ENCODE data around the gene HSP90AA1.
A peak's percentile ranks its signal among the peaks of the same experiment; 100 is the strongest.
"Not testable (repeated sequence)": the region's sequence is repeated elsewhere in the genome, so short reads cannot be mapped to it uniquely, and the experiment has no call there.

HSP90AA1 gene

DNA sequence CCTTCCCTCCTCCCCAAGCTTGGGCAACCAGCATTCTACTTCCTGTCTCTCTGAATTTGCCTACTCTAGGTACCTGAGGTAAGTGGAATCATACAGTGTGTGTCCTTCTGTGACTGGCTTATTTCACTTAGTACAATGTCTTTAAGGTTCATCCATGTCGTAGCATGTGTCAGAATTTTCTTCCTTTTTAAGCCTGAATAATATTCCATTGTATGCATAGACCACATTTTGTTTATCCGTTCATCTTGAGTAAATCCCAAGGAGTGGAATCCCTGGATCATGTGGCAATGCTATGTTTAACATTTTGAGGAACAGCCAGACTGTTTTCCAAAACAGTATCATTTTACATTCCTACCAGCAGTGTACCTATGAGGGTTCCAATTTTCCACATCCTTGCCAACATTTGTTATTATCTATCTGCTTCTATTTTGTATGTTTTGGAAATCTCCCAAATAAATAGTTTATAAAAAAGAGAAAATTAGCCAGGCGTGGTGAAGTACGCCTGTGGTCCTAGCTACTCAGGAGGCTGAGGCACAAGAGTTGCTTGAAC lies 12.4 kb downstream of the HSP90AA1 start:
- no peaks in the 10 kb centered on the region for H4K20me1 ChIP-seq (ENCODE audit: insufficient read depth, low read length)
- no peaks in the 10 kb centered on the region for H3K79me2 ChIP-seq (ENCODE audit: low read length)
- no peaks in the 10 kb centered on the region for H3K4me1 ChIP-seq (ENCODE audit: low read length)
- no peak overlapping the region for H2AFZ ChIP-seq (ENCODE audit: low read depth, low read length)
- H3K36me3 ChIP-seq (replicated peaks; ENCODE audit: low read depth, low read length) = peaks cover 25% of the 10 kb centered on the region
- H3K4me3 ChIP-seq (ENCODE audit: low read length) = no peak overlapping the region
- no peaks in the 10 kb centered on the region for H3K27me3 ChIP-seq (ENCODE audit: low read depth, low read length)
- H3K27ac ChIP-seq (ENCODE audit: low read length) = no peak overlapping the region
- H3K9ac ChIP-seq (ENCODE audit: low read length) = no peak overlapping the region
- no peaks in the 10 kb centered on the region for H3K9me3 ChIP-seq (ENCODE audit: insufficient read depth, low read length)
- no peak overlapping the region for H3K4me2 ChIP-seq (ENCODE audit: low read length)
- TF ChIP-seq EZH2phosphoT487 (IDR thresholded peaks at IDR 0.05; ENCODE audit: low read depth) = no peak
- TF ChIP-seq, protein P1, sequence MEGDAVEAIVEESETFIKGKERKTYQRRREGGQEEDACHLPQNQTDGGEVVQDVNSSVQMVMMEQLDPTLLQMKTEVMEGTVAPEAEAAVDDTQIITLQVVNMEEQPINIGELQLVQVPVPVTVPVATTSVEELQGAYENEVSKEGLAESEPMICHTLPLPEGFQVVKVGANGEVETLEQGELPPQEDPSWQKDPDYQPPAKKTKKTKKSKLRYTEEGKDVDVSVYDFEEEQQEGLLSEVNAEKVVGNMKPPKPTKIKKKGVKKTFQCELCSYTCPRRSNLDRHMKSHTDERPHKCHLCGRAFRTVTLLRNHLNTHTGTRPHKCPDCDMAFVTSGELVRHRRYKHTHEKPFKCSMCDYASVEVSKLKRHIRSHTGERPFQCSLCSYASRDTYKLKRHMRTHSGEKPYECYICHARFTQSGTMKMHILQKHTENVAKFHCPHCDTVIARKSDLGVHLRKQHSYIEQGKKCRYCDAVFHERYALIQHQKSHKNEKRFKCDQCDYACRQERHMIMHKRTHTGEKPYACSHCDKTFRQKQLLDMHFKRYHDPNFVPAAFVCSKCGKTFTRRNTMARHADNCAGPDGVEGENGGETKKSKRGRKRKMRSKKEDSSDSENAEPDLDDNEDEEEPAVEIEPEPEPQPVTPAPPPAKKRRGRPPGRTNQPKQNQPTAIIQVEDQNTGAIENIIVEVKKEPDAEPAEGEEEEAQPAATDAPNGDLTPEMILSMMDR (IDR thresholded peaks at IDR 0.05; ENCODE audit: low read depth, low read length) = no peak

DNA sequence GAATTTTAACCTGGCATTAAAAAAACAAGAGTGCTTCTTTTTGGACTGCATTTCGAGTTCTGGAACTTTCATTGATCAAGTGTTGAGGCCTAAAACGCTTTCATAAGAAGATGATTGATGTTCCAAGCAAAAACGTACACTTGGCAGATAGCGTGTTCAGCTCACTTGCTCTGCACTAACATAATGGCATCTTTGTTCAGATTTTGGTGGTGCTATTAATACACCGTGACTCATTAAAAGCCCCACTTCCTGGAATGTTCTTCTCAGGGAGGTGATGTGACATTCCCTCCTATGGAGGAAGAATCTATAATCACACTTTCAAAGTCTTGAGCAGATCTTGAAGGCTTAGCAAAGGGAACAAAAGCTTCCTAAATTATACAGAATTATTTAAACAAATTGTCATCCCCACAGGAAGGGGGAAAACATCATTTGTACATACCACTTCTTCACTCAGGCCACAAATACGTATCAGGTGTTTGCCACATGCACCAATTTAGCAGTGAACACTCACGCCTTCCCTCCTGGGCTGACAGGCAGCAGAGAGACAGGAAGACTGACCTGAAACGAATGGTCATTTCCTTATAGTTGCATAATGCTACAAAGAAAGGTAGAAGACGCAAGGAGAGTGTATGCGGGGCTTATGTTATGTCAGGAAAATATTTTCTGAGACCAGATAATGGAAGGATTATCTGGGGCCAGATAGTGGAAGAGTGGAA lies 15.4 kb downstream of the HSP90AA1 start:
- peaks cover under 1% of the 10 kb centered on the region; the same call in 1 of the 2 replicates for H3K4me1 ChIP-seq (ENCODE audit: low read length)
- H3K4me2 ChIP-seq (ENCODE audit: low read length) = no peak overlapping the region
- TF ChIP-seq EZH2phosphoT487 (IDR thresholded peaks at IDR 0.05; ENCODE audit: low read depth) = no peak
- TF ChIP-seq, protein P1 (IDR thresholded peaks at IDR 0.05; ENCODE audit: low read depth, low read length) = no peak
- H3K27me3 ChIP-seq (ENCODE audit: low read depth, low read length) = no peaks in the 10 kb centered on the region
- H3K79me2 ChIP-seq (ENCODE audit: low read length) = no peaks in the 10 kb centered on the region
- H3K27ac ChIP-seq (ENCODE audit: low read length) = no peak overlapping the region
- H4K20me1 ChIP-seq (ENCODE audit: insufficient read depth, low read length) = no peaks in the 10 kb centered on the region
- no peak overlapping the region for H3K4me3 ChIP-seq (ENCODE audit: low read length)
- H3K9me3 ChIP-seq (ENCODE audit: insufficient read depth, low read length) = no peaks in the 10 kb centered on the region
- no peak overlapping the region for H3K9ac ChIP-seq (ENCODE audit: low read length)
- no peak overlapping the region for H2AFZ ChIP-seq (ENCODE audit: low read depth, low read length)
- H3K36me3 ChIP-seq (replicated peaks; ENCODE audit: low read depth, low read length) = peaks cover 10% of the 10 kb centered on the region

DNA sequence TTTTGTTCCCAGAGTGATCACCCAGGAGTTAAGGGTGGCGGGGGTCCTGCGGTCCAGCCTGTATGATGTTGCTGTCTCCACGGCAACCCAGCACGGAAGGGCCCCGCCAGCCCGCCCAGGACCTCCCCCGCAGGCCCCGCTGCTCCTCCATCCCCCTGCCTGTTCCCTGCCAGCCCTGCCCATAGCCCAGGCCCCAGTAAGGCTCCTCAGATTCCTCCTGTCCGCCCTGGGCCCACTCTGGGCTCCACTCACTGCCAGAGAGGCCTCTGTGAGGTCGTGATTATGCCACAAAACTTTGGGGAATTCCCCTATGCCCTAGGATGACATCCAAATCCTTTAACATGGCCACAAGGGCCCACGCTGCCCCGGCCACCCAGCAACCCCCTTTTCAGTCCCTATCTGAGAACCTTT lies 20.8 kb downstream of the HSP90AA1 start:
- Histone ChIP-seq H3K9ac (ENCODE audit: low read length) (0 out of 2 replicates have a peak overlapping the region, but pooled peaks have one; percentile 2), H3K27ac (ENCODE audit: low read length) (no peak overlapping the region), H3K36me3 (replicated peaks; ENCODE audit: low read depth, low read length) (no peaks in the 10 kb centered on the region), H3K79me2 (ENCODE audit: low read length) (no peaks in the 10 kb centered on the region), H3K4me2 (ENCODE audit: low read length) (no peak overlapping the region), H3K4me3 (ENCODE audit: low read length) (no peak overlapping the region), H2AFZ (ENCODE audit: low read depth, low read length) (no peak overlapping the region), H3K27me3 (ENCODE audit: low read depth, low read length) (no peaks in the 10 kb centered on the region), H3K9me3 (ENCODE audit: insufficient read depth, low read length) (no peaks in the 10 kb centered on the region), H3K4me1 (ENCODE audit: low read length) (peaks cover 7% of the 10 kb centered on the region), H4K20me1 (ENCODE audit: insufficient read depth, low read length) (no peaks in the 10 kb centered on the region)
- no peak for TF ChIP-seq EZH2phosphoT487 (IDR thresholded peaks at IDR 0.05; ENCODE audit: low read depth)
- TF ChIP-seq, protein P1 (IDR thresholded peaks at IDR 0.05; ENCODE audit: low read depth, low read length) = no peak

DNA sequence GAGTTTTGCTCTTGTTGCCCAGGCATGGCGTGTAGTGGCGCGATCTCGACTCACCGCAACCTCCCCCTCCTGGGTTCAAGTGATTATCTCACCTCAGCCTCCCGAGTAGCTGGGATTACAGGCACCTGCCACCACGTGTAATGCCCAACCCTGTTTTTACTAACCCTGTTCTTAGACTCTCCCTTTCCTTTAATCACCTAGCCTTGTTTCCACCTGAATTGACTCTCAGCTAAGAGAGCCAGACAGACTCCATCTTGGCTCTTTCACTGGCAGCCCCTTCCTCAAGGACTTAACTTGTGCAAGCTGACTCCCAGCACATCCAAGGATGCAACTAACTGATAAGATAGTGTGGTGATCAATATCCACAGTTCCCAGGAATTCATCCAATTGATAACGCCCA lies 22.3 kb downstream of the HSP90AA1 start:
- not testable (repeated sequence) for H3K9ac ChIP-seq (ENCODE audit: low read length); H2AFZ ChIP-seq (ENCODE audit: low read depth, low read length); H3K9me3 ChIP-seq (ENCODE audit: insufficient read depth, low read length); H3K27me3 ChIP-seq (ENCODE audit: low read depth, low read length); H3K79me2 ChIP-seq (ENCODE audit: low read length); H3K4me2 ChIP-seq (ENCODE audit: low read length); H4K20me1 ChIP-seq (ENCODE audit: insufficient read depth, low read length); H3K36me3 ChIP-seq (replicated peaks; ENCODE audit: low read depth, low read length); H3K27ac ChIP-seq (ENCODE audit: low read length); H3K4me3 ChIP-seq (ENCODE audit: low read length); H3K4me1 ChIP-seq (ENCODE audit: low read length)
